SKM-1 (cell line): ENCODE measurements around the gene MFN2.

Experiments used
- DNase-seq: peaks from one replicate; lab custom pipeline; 2025; ENCODE audit not compliant: unreplicated experiment; lab: John Stamatoyannopoulos, UW

MFN2 gene

DNA sequence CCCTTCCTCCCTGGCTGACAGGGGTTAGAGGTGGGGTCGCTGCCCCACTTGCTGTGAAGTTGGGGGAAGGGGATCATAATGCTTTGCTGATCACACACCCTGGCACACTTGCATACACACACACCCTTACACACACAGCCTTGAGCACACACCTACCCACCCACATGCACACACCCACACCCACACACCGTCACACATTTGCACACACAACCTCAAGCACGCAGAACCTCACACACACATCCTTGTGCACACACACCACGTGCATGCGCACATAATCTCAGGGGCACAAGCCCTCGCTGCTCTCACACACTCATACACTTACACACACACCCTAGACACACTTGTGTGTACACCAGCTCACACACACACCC is 66.5 kb downstream of the MFN2 start:
- no peak for DNase-seq

DNA sequence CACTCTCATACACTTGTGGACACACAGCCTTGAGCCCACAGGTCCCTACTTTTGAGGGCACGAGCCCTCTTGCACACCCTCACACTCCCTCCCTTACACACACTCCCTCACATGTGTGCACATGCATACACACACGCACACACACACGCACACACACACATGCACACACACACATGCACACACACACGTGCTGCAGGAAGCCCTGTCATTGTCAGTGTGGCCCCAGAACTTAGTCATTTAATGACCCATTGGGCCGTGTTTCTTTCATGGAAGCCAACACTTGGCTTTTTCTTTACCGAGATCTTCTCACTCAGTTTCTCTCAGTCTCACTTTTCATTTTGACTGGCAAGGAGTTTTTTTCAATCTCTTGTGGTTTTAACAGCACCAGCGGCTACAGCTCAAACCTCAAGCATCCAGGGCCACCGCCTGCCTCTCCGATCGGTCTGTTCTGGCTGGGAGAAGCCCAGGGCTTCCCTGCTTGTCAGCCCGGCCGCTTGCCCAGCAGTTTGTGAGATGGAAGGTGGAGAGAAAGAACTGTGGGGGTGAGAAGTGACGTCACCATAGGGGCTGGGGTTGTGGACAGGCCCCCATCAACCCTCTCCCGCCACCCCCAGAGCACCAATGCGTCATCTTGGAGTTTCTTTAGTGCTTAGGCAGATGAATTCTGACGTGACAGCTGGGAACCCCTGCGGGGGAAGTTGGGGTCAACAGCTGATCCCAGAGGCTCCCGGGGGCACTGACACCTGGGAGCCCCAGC is 67.1 kb downstream of the MFN2 start:
- DNase-seq = no peak

- no peak for DNase-seq
Measured at GRCh38 chr1:12048372-12048771, 68.1 kb downstream of the MFN2 start.

- no peak for DNase-seq
Measured at GRCh38 chr1:12049616-12050015, 69.4 kb downstream of the MFN2 start.

DNA sequence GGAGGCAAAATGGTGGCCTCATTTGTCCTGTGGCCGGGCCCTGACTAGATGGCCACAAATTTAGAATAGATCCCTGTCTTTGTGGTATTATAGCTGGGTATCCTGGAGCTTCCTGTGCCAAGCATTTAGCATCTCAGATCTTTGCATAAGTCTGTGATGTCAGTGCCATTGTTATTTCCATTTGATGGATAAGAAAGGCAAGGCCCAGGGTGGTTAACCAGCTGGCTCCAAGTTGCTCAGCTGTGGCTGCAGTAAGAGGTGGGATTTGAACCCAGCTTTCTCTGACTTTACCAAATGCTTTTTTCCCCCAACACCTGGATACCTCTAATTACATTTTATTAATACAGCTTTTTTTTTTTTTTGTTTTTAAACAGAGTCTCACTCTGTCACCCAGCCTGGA is 71.1 kb downstream of the MFN2 start:
- DNase-seq = no peak

GRCh38 chr1:12052008-12052573 is 71.8 kb downstream of the MFN2 start:
- no peak for DNase-seq

- DNase-seq = no peak
Measured at GRCh38 chr1:12052997-12053686, 72.9 kb downstream of the MFN2 start.

GRCh38 chr1:12053752-12054548 is 73.7 kb downstream of the MFN2 start:
- DNase-seq = no peak

GRCh38 chr1:12055259-12055658 is 75.0 kb downstream of the MFN2 start:
- no peak for DNase-seq

DNA sequence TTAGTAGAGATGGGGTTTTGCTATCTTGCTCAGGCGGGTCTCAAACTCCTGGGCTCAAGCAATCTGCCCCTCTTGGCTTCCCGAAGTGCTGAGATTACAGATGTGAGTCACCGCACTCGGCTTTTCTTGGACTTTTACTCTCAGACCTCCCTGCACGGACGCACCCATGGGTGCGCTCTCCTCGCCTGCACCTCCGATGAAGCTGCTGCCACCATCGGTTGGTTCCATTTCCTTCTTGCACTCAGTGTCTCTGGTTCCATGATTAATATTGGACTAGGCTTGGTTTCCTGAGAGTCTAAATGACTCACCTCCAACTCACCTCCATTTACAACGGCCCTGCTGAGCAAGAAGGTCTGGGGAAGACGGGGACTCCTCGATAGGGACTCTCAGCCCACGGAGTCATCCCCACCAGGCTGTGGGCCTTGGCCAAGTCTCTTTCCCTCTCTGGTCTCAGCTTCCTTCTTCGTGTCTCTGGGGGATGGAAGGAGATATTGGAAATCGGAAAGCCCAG is 76.1 kb downstream of the MFN2 start:
- no peak for DNase-seq

GRCh38 chr1:12057382-12057781 is 77.1 kb downstream of the MFN2 start:
- no peak for DNase-seq

GRCh38 chr1:12057940-12058687 is 77.9 kb downstream of the MFN2 start:
- DNase-seq = no peak

GRCh38 chr1:12059226-12059625 is 79.0 kb downstream of the MFN2 start:
- DNase-seq = no peak

DNA sequence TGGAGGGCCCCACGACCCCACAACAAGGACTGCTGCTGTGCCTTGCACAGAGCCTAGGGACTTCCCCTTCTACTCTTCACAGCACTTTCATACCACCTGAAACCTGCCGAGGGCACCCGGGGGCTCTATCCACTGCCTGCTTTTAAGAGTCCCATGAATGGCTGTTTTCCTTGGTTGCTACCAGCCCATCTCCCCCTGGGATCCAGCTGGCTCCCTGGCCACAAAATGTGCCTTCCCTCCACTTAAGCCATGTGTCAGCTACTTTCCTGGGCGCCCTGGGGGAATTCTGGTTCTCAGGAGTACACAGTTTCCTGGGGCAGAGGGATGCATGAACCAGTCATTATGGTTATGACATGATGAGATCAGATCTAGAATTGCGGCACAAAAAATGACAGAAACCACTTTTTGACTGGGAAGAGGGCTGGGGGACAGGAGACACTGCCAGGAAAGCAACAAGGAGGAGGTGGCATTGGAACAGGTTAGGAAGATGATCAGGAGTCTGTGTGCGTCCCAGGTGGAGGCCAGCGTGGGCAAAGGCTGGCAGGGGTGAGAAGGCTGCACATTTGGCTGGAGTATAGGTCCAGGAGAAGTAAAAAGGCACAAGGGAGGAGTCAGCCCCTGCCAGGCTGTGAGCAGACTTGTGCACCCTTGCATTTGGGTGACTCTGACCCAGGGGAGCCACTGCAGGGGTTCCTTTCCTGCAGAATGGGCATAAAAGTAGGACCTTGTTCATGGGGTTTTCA is 79.6 kb downstream of the MFN2 start:
- no peak for DNase-seq

GRCh38 chr1:12060500-12060899 is 80.3 kb downstream of the MFN2 start:
- no peak for DNase-seq
